ENCODE measurements around the gene CNTN5. TPM values are rescaled to one million over a fixed set of nuclear protein-coding genes. Genes with fewer than 3 reads are reported as not detected.

CNTN5 gene
- total RNA-seq, 4 donors from 2014 or later, result not detected

DNA sequence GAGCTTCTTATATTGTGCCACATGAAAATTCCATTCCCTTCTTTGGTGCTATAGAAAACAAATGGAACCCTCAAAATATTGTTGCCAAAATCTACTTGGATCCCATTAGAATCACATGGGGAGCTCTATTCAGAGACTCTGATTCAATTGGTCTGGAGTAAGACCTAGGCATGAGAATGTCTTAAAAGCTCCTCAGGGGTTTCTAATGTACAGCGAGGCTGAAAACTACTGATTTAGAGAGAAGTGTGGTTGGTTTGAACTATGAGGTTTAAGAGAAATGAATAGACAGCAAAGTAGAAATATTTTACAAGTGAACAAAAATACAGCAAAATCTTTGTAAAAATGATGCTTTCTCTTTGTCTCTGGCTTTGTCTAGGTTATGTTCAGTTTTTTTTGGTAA lies 514.7 kb downstream of the CNTN5 start:
- TF ChIP-seq, protein P1, sequence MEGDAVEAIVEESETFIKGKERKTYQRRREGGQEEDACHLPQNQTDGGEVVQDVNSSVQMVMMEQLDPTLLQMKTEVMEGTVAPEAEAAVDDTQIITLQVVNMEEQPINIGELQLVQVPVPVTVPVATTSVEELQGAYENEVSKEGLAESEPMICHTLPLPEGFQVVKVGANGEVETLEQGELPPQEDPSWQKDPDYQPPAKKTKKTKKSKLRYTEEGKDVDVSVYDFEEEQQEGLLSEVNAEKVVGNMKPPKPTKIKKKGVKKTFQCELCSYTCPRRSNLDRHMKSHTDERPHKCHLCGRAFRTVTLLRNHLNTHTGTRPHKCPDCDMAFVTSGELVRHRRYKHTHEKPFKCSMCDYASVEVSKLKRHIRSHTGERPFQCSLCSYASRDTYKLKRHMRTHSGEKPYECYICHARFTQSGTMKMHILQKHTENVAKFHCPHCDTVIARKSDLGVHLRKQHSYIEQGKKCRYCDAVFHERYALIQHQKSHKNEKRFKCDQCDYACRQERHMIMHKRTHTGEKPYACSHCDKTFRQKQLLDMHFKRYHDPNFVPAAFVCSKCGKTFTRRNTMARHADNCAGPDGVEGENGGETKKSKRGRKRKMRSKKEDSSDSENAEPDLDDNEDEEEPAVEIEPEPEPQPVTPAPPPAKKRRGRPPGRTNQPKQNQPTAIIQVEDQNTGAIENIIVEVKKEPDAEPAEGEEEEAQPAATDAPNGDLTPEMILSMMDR (IDR thresholded peaks at IDR 0.05), result no peak
- no peak for TF ChIP-seq POLR2A (IDR thresholded peaks at IDR 0.05)
- WGBS, 2 donors, result 54 to 88% methylated on average over 1 of the region's 1 CpG
- no peak overlapping the region for H3K4me3 ChIP-seq (ENCODE audit: low read depth, poor library complexity, severe bottlenecking)
- intact Hi-C loops (cut with DNase I; ENCODE audit: low total_unique reads), result no loop called here
- DNase-seq (ENCODE audit: low spot score in 2 of 2), result no peak

DNA sequence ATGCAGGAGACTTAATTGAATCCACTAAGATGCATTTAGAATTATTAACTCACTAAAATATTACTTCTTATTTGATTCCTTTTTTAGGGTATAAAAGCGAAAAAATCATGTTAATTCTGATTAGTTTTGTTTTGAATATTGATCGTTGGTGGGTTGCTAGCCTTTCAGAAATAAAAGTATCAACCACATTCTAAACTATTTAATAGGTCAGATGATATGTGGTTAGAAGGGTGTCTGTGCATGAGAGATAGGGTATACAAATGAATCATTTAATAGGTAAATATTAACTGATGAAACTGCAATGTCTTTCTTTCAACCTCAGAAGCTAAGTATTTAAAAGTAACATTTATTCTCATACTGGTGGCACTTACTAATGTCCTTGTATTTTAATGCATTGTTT lies 515.1 kb downstream of the CNTN5 start:
- no peak for DNase-seq (ENCODE audit: low spot score in 2 of 2)
- WGBS, 2 donors, result 57 to 84% methylated on average over 2 of the region's 2 CpGs
- TF ChIP-seq, protein P1 (IDR thresholded peaks at IDR 0.05), result no peak
- no peak for TF ChIP-seq POLR2A (IDR thresholded peaks at IDR 0.05)
- no peak overlapping the region for H3K4me3 ChIP-seq (ENCODE audit: low read depth, poor library complexity, severe bottlenecking)
- intact Hi-C loops (cut with DNase I; ENCODE audit: low total_unique reads), result no loop called here

DNA sequence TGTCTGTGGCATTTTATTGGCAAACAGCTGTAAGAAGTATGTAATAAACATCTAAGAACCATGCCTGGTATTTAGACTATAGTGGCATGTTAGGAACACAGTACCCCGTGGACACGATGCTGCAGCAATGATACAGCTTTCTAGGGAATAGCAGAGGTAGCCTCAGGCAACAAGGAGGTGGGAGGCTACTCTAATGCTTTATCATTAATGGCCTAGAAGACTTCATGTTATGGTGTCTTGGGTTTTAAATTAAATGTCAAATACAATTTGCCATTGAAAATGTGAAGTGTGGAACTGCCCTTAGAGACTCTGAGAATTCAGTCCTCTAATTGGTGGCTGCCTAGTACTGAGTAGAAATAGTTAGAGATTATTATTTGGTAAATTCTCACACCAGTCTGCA lies 516.9 kb downstream of the CNTN5 start:
- no peak overlapping the region for H3K4me3 ChIP-seq (ENCODE audit: low read depth, poor library complexity, severe bottlenecking)
- DNase-seq (ENCODE audit: low spot score in 2 of 2), result no peak
- TF ChIP-seq, protein P1 (IDR thresholded peaks at IDR 0.05), result no peak
- no peak for TF ChIP-seq POLR2A (IDR thresholded peaks at IDR 0.05)
- 52 to 53% methylated on average over 2 of the region's 2 CpGs for WGBS, 2 donors
- intact Hi-C loops (cut with DNase I; ENCODE audit: low total_unique reads), result no loop called here

DNA sequence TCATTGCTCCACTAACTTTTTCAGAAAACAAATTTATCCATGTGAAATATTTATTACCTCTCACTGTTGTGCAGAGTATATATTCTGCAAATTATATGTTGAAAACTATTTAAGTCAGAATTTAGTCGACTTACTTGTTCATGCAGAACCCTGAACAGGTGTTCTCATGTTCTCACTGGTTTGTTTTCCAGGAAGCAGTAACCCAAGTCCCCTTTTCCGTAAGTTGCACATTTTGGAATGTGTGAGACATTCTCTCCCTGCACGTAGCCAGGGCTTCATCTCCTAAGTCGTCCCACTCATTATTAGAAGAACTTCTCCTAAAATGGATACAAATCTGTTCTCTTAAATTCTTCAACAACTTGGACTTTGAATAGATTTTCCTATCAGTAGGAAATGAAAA lies 524.9 kb downstream of the CNTN5 start:
- intact Hi-C loops (cut with DNase I; ENCODE audit: low total_unique reads), result no loop called here
- TF ChIP-seq, protein P1 (IDR thresholded peaks at IDR 0.05), result no peak
- TF ChIP-seq POLR2A (IDR thresholded peaks at IDR 0.05), result no peak
- no peak for DNase-seq (ENCODE audit: low spot score in 2 of 2)
- no peak overlapping the region for H3K4me3 ChIP-seq (ENCODE audit: low read depth, poor library complexity, severe bottlenecking)
- WGBS, 2 donors, result 51 to 57% methylated on average over 4 of the region's 4 CpGs

DNA sequence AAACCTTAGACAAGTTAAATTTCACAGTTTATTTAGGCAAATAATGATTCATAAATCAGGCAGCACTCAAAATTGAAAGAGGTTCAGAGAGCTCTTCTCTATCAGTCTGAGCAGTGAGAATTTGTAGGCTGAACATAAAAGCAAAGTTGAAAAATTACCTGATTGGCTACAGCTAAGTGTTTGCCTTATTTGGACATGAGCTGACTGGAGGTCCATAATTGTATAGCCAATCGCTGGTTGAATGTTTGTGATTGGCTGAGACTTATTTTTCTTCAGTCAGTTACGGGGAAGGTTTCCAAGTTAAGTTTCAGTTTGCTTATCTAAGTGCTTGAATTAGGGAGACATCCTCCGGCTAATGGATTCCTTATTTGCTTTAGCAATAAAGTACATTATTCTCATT lies 527.5 kb downstream of the CNTN5 start:
- intact Hi-C loops (cut with DNase I; ENCODE audit: low total_unique reads), result no loop called here
- DNase-seq (ENCODE audit: low spot score in 2 of 2), result no peak
- H3K4me3 ChIP-seq (ENCODE audit: low read depth, poor library complexity, severe bottlenecking), result no peak overlapping the region
- TF ChIP-seq POLR2A (IDR thresholded peaks at IDR 0.05), result no peak
- WGBS, 2 donors, result 81 to 90% methylated on average over 3 of the region's 3 CpGs

DNA sequence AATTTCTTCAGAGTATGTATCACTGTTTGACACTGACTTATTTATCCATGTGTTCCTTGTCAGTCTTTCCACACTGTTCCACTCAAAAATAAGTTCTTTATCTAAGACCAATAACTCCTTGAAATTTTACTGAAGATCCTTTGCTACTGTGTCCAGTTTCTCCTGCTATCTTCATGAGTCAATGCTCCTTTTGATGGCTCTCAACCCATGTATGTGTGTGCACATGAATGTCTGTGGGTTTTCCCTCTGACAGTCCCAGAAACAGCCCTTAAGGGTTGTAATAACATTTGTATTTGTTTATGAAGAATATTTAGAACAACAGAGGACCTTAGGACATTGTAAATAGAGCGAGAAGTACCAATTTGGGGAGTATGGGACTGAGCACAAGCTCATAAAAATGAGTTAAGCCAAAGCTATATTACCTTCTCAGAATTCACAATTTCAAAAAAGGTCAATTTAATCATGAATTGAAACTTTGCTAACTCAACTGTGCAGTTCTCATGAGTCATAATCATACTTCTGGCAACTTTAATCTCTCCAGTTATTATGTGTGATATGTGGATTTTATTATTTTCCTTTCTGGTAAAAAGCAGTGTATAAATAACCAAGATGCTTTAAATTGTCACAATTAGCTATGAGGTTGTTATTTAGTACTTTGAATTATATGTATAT lies 533.6 kb downstream of the CNTN5 start:
- H3K4me3 ChIP-seq (ENCODE audit: low read depth, poor library complexity, severe bottlenecking), result no peak overlapping the region
- 76 to 81% methylated on average over 1 of the region's 1 CpG for WGBS, 2 donors
- intact Hi-C loops (cut with DNase I; ENCODE audit: low total_unique reads), result no loop called here
- DNase-seq (ENCODE audit: low spot score in 2 of 2), result no peak
- TF ChIP-seq, protein P1 (IDR thresholded peaks at IDR 0.05), result no peak
- TF ChIP-seq POLR2A (IDR thresholded peaks at IDR 0.05), result no peak

Measured in lower leg skin (tissue), 4 donors.